Testis (tissue), 2 donors: ENCODE data around the gene SLC29A4.
"Not testable (repeated sequence)": the region's sequence is repeated elsewhere in the genome, so short reads cannot be mapped to it uniquely, and the experiment has no call there.

Experiments used
- CTCF ChIP-seq, 3 experiments: fragments of 450-650 bp in 2 of 3; fragments of 200-600 bp in 1 of 3; sonication (generic) in 1 of 3; IDR thresholded peaks; one replicate each; pipeline ENCODE4 v1.5.1; 2016 to 2019; ENCODE audit warnings: antibody characterized with exemption in 3 of 3, mild to moderate bottlenecking in 2 of 3, moderate library complexity in 1 of 3
- POLR2A ChIP-seq: fragments of 450-650 bp; IDR thresholded peaks from one replicate; pipeline ENCODE4 v1.6.1; 2017; ENCODE audit warnings: antibody characterized with exemption, mild to moderate bottlenecking, moderate library complexity

- TF ChIP-seq CTCF (IDR thresholded peaks at IDR 0.05); POLR2A: not testable (repeated sequence)
Measured at GRCh38 chr7:5260530-5261068, 22.1 kb upstream of the SLC29A4 start.
